Sciatic nerve (tissue), 2 donors: Measurements from ENCODE around the gene TAPBP. TPM values are rescaled to one million over a fixed set of nuclear protein-coding genes. Genes with fewer than 3 reads are reported as not detected.
"Not testable (repeated sequence)": the region's sequence is repeated elsewhere in the genome, so short reads cannot be mapped to it uniquely, and the experiment has no call there.

Source experiments
- ATAC-seq: fragments of 200-7000 bp; cut with Tn5 transposase; one replicate; pipeline ENCODE4 v1.9.1; 2020; ENCODE audit warnings: mild to moderate bottlenecking, moderate library complexity
- DNase-seq: peaks from one replicate; pipeline ENCODE4 v3.0.0-alpha.2; 2020; ENCODE audit warnings: low spot score
- intact Hi-C: fragments of 100-400 bp; cut with DNase I; formaldehyde crosslinking; loops from one replicate; pipeline ENCODE4 v1.14.2; 2022
- total RNA-seq: library from RNA; stranded (reverse); fragmentation: NEBNext Ultra II Directional; extraction: Animal tissue kit (Norgen Biotek cat#: 25700); gene quantifications from one replicate; pipeline ENCODE4 v1.2.1, GENCODE V29; 2021
- donor health status: DM: no; HTN: no; CAD: no.
- donor health status: DM: no; HTN: no; CAD: no.

TAPBP gene
- total RNA-seq, 1 donor from 2014 or later, result 85.5 TPM

DNA sequence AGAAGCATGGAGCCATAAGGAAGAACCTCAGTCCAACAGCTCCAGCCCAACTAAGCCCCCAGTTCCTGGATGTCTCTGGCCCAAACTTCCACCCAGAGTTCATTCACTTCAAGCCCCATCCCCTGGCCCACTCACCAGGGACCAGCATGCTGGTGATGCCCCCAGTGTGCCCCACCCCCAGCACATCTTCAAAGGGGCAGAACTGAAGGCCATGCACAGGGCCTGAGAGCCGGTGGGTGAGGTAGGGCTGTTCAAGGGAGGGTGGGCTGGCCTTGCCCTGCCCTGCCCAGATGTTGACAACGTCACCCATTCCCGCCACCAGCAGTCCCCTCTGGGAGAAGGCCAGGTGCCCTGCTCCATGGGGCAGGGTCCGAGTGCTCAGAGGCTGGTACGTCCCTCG is 33.3 kb downstream of the TAPBP start:
- no peak for DNase-seq
- intact Hi-C loops, result no loop called here
- ATAC-seq, result no peak

DNA sequence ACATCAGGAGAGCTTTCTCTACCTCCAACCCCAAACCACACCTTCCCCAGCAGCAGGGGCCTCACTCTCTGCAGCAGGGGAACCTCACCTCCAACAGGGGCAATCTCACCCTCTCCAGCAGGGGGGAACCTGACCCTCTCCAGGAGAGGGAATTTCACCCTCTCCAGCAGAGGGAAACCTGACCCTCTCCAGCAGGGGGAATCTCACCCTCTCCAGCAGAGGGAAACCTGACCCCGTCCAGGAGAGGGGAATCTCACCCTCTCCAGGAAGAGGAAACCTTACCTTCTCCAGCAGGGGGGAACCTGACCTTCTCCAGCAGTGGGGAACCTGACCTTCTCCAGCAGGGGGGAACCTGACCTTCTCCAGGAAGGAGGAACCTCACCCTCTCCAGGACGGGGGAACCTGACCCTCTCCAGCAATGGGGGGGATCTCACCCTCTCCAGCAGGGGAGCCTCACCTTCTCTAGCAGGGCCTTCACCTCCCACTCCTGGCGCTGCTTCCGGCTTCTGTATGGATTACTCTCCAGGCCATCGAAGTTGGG is 33.8 kb downstream of the TAPBP start:
- ATAC-seq (no peak), DNase-seq (no peak)
- intact Hi-C loops, result no loop called here

DNA sequence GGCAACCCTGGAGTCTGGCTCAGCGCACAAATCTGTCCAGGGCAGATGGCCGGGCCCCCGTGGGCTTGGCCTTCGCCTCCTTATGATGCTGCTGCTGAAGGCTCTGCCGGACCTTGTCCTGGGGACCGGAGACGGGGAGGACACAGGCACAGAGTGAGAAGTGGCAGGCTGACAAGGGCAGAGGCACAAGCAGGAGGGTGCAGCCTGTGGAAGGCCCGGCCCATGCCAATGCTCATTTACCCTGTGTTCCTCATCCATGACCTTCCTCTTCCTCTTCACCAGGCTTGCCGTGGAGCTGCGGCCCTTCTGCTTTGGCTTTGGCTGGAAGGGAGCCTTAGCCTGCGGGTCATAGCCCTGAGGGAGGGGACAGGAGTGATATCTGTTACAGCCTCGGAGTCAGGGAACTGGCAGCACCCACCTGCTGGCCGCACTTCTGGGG is 34.6 kb downstream of the TAPBP start:
- intact Hi-C loops, result no loop called here

DNA sequence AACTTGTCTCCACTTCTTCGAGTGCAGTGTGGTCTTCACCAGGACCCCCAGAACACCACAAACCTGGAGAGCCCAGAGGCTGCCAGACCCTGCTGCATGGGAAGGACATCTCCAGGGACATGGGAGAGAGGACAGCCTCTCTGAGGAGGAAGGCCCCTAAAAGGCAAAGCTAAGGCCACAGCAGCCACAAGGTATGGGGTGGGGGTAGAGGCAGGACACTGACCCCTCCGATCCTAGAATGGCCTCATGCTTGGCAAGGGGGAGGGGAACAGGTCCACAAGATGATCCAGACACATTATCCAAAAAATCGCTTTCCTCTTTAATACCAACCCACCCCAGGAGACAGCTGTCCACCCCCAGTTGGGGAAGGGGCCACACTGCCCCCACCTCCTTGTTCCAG is 35.1 kb downstream of the TAPBP start:
- DNase-seq, result no peak
- intact Hi-C loops, result no loop called here
- no peak for ATAC-seq

More for the DNA sequence above, 34.6 kb downstream of the TAPBP start:
- DNase-seq (no peak), ATAC-seq (no peak)

DNA sequence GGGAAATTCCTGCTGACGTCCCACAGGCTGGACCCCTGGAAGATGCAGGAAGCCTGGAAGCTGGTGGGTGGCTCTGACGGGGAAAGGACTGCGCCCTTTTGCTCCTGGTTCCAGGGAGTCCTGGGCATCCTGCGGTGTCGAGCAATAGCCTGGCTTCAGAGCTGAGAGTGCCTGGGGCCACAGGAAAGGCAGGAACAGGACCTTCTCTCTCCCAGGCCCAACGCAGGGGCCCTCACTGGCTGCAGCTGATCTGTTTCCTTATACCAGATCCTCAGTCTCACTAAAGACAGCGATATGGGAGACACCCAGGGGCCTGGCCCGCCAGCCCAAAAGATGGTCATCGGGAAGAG is 35.5 kb downstream of the TAPBP start:
- no peak for ATAC-seq
- DNase-seq, result no peak
- intact Hi-C loops, result no loop called here

GRCh38 chr6:33277663-33278391 is 36.1 kb downstream of the TAPBP start:
- ATAC-seq (peak; percentile 33), DNase-seq (peak; percentile 60)
- intact Hi-C loops, result no loop called here

DNA sequence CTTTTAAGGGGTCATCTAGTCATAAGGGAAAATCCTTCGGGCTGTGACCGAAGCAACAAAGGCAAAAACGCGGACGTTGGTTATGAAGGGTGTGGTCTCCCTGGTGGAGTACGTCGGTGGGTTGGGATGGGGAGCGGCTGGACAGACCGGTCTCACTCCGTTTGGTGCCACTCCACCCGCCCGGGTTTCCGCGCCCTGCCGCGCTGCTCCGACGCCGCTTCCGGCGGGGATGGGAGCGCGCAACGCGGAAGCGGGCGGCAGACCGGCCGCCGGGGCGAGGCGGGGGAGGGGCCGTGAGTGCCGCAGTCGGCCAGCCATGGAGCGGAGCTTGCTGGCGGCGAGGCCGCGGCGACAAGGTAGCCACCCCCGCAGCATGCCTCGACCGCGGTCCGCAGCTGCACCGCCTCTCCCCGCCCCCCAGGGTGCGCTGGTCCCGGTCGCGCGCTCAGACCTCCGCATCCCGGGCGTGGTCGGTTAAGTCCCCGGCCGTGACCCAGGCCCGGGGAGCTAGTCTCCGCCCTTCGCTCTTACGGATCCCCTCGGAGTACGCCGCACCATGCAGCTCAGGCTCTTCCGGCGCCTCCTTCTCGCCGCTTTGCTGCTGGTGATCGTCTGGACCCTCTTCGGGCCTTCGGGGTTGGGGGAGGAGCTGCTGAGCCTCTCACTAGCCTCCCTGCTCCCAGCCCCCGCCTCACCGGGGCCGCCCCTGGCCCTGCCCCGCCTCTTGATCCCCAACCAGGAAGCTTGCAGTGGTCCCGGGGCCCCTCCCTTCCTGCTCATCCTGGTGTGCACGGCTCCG is 36.8 kb downstream of the TAPBP start, which contains the start of gene B3GALT4:
TSS of gene B3GALT4 (plus strand) at position 260 of the 799 bp plus-strand sequence. CDS start at position 557, 297 bp downstream.
- intact Hi-C loops, result no loop called here
- ATAC-seq (peak; percentile 79), DNase-seq (peak; percentile 81)

- intact Hi-C loops, result no loop called here
- ATAC-seq (no peak), DNase-seq (no peak)
These were observed 37.4 kb downstream of the TAPBP start for GRCh38 chr6:33276581-33276863.

DNA sequence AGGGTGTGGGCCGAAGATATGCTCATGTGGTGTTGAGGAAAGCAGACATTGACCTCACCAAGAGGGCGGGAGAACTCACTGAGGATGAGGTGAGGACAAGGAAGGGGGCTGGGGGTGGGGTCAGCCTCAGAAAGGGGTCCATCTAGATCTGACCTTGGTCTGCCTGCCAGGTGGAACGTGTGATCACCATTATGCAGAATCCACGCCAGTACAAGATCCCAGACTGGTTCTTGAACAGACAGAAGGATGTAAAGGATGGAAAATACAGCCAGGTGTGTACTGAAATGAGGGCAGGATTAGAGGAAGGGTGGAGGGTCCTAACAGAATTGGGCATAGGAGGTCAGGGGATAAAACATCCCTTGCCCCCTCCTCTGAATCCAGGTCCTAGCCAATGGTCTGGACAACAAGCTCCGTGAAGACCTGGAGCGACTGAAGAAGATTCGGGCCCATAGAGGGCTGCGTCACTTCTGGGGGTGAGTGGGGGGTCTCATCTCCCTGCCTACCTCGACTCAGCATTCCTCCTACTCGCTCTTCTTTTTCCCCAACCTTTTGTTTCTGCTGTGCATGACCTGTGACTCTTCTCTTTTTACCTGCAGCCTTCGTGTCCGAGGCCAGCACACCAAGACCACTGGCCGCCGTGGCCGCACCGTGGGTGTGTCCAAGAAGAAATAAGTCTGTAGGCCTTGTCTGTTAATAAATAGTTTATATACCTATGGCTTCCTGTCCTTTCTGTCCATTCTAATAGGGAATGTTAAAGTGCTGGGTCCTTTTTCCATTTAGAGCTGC is 37.9 kb downstream of the TAPBP start:
- ATAC-seq, intact Hi-C loops, DNase-seq: not testable (repeated sequence)

DNA sequence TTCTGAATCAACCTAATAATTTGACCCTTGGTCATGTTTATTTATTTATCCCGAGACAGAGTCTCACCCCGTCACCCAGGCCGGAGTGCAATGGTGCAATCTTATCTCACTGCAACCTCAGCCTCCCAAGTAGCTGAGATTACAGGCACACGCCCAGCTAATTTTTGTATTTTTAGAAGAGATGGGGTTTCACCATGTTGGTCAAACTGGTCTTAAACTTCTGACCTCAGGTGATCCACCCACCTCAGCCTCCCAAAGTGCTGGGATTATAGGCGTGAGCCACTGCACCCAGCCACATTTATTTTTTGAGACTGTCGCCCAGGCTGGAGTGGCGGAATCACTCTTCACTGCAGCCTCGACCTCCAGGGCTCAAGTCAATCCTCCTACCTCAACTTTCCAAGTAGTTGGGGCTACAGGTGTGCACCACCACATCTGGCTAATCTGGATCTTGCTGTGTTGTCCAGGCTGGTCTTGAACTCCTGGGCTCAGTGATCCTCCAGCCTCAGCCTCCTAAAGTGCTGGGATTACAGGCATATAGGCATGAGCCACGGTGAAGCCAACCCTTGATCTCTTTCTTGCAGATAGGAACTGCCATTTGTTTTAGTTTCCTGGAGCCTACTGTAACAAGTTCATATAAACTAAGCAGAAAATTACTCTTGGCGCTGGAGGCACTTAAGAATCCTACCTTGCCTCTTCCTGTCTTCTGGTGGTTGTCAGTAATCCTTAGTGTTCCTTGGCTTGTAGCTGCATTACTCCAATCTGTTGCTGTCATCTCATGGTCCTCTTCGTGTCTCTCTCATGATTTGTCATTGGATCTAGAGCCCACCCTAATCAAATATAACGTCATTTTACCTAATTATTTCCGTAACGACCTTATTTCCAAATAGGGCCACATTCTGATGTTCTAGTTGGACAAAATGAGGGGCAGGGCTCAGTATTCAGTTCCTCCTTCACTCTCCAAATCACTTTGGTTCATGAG is 39.7 kb downstream of the TAPBP start:
- intact Hi-C loops, result no loop called here
- no peak for DNase-seq

GRCh38 chr6:33273129-33273923 is 40.6 kb downstream of the TAPBP start:
- intact Hi-C loops, result no loop called here
- DNase-seq (no peak), ATAC-seq (no peak)

More for the DNA sequence above, 39.7 kb downstream of the TAPBP start:
- ATAC-seq, result no peak

GRCh38 chr6:33272275-33273128 is 41.4 kb downstream of the TAPBP start:
- intact Hi-C loops, result no loop called here
- ATAC-seq (peak; percentile 29), DNase-seq (no peak)

- DNase-seq, result peak; percentile 94
- ATAC-seq, result peak; percentile 99
- intact Hi-C loops, result no loop called here
These were observed 42.2 kb downstream of the TAPBP start, which contains the start of the genes RPS18 and VPS52 for GRCh38 chr6:33271468-33272274. Gene RPS18, plus strand, starts transcription at chr6:33272075. Its CDS starts 45 bp downstream, at chr6:33272120. Gene VPS52, minus strand, starts transcription at chr6:33271876. Its CDS starts 201 bp downstream, at chr6:33271675.

GRCh38 chr6:33271117-33271467 is 42.8 kb downstream of the TAPBP start:
- DNase-seq (no peak), ATAC-seq (peak; percentile 12)
- intact Hi-C loops, result no loop called here

DNA sequence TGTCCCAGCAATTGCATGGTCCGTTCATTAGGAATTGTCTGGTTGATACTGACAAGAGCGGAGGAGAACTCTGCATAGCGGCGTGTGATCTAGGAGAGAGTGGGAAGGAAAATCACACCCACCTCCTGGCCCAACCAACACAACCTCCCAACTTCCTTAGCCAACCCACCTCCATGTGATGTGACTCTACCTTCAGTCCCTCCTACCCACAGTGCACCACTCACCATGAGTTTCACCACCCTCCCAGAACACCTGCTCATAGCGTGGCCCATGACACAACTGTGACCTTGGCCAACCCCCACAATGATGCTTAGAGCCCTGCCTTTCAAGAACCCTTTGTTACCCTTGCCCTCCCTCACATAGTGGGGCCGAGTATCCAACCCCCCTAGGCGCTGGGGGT is 49.9 kb downstream of the TAPBP start:
- ATAC-seq (no peak), DNase-seq (no peak)
- intact Hi-C loops, result no loop called here

DNA sequence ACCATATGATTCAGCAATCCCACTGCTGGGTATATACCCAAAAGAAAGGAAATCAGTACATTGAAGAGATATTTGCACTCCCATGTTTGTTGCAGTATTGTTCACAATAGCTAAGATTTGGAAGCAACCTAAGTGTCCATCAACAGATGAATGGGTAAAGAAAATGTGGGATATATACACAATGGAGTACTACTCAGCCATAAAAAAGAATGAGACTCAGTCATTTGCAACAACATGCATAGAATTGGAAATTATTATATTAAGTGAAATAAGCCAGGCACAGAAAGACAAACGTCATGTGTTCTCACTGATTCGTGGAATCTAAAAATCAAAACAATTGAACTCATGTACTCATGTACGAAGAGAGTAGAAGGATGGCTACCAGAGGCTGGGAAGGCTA is 51.4 kb downstream of the TAPBP start:
- DNase-seq, ATAC-seq, intact Hi-C loops: not testable (repeated sequence)
